GM19455 (cell line): ENCODE results near the gene NAA16.
"Not testable (repeated sequence)": the region's sequence is repeated elsewhere in the genome, so short reads cannot be mapped to it uniquely, and the experiment has no call there.

Experiments used
- ATAC-seq: cut with Tn5 transposase; IDR thresholded peaks from one replicate; pipeline ENCODE4 v1.9.1; 2021; ENCODE audit not compliant: unreplicated experiment

Gene NAA16

GRCh38 chr13:41352935-41353840 lies 42.1 kb downstream of the NAA16 start:
- ATAC-seq: no peak

- ATAC-seq: no peak
These were observed 43.3 kb downstream of the NAA16 start for GRCh38 chr13:41354416-41354815.

DNA sequence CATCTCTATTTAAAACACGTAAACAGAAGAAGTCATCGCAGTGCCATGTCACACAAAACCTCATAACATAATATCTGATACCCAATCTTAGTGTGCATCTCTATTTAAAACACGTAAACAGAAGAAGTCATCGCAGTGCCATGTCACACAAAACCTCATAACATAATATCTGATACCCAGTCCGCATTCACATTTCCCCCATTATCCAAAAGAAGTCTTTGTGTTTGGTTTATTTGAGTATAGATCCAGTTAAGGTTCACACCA lies 45.2 kb downstream of the NAA16 start:
- ATAC-seq: not testable (repeated sequence)

- ATAC-seq: no peak
These were observed 45.7 kb downstream of the NAA16 start for GRCh38 chr13:41356786-41357185.

DNA sequence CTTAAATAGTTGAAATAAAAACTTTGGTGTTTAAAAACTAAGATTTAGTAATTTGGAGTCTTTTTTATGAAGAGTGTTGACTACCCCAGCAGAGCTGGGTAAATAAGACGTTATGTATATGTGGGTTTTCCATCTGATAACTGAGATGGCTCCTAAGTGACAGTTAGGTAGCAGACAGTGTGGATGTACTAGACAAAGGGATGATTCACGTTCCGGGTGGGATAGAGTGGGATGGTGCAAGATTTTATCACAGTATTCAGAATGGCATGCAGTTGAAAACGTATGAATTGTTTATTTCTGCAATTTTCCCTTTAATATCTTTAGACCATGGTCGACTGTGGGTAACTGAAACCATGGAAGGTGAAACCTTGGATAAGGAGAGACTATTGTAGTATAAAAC lies 50.4 kb downstream of the NAA16 start:
- no peak for ATAC-seq

- no peak for ATAC-seq
These were observed 53.0 kb downstream of the NAA16 start for GRCh38 chr13:41364043-41364442.

- ATAC-seq: no peak
These were observed 54.6 kb downstream of the NAA16 start for GRCh38 chr13:41365631-41366030.

GRCh38 chr13:41370736-41371135 lies 59.7 kb downstream of the NAA16 start:
- ATAC-seq: no peak

GRCh38 chr13:41377446-41377845 lies 66.4 kb downstream of the NAA16 start:
- no peak for ATAC-seq

DNA sequence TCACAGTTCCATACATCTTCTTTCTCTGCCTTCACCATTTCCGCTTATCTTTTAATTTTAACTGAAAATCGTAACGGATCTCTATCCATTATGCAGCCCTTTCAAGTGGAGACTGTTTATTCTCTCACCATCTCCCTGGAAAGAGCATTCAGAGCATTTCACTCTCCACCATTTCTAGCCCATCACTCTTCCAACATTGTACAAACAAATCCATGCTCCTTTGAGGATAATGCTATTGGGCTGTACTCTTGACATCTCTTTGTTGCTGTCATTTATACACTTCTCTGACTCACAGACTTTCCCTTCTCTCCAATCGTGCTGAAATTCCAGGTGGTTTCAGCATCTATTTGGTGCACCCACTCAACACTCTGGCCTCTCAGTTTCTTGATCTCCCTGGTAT lies 71.4 kb downstream of the NAA16 start:
- no peak for ATAC-seq

DNA sequence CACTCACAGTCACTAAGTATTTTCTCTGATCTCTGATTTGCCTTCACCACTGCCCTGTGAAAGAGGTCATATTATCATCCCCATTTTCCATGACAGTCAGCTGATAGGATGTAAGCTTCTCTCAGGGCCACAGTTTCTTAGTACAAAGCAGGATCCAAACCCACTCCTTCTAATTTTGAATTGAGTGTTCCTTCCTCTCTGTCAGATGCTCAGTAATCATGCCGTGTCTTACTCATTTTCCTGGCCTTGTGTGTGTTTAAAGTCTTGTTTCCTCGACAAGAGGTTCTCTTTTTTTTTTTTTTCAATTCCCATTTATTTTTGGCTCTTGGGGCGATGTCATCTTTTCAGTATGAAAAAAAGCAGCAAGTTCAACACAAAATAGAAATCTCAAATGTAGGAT lies 72.3 kb downstream of the NAA16 start:
- no peak for ATAC-seq

DNA sequence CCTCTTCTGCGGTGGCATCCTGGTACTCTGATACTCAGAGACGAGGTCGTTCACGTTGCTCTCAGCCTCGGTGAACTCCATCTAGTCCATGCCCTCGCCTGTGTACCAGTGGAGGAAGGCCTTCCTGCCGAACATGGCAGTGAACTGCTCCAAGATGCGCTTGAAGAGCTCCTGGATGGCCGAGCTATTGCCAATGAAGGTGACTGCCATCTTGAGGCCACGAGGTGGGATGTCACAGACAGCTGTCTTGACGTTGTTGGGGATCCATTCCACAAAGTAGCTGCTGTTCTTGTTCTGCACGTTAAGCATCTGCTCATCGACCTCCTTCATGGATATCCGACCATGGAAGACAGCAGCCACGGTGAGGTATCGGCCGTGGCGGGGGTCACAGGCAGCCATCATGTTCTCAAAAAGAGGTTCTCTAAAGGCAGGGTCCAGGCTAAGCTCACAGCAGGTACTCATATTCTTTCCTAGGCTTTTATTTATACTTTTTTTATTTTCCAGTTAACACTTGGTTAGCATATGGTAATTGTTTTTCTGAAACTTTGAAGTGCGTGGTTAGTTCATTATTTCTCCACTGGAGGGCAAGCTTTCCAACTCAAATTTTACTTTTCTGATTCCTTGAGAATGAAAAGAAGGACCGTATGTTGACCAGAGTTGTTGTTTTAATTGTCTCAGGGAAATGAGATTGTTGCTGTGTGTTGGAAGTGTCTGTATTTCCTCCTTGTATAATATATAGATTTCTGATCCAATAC lies 73.9 kb downstream of the NAA16 start:
- no peak for ATAC-seq

GRCh38 chr13:41386211-41386610 lies 75.1 kb downstream of the NAA16 start:
- ATAC-seq: no peak

DNA sequence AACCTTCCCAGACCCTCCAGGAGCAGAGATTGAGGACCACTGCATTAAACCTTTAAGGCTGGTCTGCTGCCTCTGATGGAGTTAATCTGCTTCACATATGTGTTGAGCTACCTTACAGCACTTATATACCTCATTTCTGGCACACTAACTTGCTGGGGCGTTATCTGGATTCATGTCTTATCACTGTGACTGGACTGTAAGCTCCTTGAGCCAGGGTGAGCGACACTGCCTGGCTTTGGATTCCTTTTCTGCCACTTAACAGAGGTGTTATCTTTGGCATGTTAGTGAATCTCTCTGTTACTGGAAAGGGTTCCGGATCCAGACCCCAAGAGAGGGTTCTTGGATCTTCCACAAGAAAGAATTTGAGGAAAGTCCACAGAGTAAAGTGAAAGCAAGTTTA lies 76.5 kb downstream of the NAA16 start:
- no peak for ATAC-seq

DNA sequence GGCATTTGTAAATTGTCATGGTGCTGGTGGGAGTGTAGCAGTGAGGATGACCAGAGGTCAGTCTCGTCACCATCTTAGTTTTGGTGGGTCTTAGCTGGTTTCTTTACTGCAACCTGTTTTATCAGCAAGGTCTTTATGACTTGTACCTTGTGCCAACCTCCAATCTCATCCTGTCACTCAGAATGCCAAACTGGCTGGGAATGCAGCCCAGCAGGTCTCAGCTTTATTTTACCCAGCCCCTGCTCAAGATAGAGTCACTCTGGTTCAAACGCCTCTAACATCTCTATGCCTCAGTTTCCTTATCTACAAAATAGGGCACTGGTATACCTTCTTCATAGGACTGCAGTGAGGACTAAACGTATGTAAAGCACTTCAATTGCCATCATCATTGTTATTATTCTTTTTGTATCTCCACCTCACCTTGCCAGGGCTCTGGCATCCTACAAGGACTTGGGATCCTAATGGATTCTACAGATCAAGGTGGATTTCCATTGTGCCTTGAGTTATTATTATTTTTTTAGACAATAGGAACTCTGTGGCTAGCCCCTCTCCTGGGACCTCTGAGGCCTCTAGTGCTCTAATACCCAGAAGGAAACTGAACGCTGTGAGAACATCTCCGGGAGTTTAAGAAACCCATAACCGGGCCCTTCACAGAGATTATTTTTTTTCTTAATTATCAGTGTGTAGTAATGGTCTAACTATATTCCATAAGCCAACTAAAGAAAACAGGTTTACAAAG lies 77.2 kb downstream of the NAA16 start:
- ATAC-seq: no peak

DNA sequence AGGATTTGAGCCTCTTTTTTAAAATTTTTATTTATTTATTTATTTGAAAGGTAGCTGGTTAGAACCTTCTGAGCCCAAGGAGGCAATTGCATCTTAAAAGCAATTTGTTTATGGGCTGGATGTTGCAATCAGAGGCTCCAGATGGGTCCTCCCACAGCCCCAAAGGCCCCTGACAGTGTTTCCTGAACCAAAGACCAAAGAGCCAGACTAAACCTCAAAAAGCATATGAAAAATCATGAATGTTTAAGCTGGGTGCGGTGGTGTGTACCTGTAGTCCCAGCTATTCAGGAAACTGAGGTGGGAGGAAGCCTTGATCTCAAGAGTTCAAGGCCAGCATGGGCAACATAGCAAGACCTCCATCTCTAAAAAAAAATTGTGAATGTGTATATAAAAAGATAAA lies 78.5 kb downstream of the NAA16 start:
- no peak for ATAC-seq

- ATAC-seq: no peak
These were observed 83.1 kb downstream of the NAA16 start for GRCh38 chr13:41394166-41394565.

- no peak for ATAC-seq
These were observed 87.6 kb downstream of the NAA16 start for GRCh38 chr13:41398494-41399170.

DNA sequence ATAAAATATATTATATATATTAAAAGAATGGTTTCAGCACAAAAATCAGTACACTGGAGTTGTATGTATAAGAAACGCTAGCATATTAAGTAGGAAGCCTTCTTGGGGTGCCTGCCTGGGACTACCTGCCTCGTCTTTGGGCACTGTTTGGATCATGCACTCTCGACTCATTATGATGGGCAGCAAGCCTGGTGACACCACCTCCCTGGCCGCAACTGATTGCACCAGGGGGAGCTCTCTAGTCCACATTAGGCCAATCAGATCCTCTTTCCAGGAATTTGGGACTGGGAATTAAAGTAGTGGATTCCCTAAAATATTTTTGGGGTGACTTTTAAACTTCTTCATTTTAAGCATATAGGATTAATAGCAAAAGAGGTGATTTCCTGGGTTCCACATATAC lies 90.3 kb downstream of the NAA16 start:
- no peak for ATAC-seq

DNA sequence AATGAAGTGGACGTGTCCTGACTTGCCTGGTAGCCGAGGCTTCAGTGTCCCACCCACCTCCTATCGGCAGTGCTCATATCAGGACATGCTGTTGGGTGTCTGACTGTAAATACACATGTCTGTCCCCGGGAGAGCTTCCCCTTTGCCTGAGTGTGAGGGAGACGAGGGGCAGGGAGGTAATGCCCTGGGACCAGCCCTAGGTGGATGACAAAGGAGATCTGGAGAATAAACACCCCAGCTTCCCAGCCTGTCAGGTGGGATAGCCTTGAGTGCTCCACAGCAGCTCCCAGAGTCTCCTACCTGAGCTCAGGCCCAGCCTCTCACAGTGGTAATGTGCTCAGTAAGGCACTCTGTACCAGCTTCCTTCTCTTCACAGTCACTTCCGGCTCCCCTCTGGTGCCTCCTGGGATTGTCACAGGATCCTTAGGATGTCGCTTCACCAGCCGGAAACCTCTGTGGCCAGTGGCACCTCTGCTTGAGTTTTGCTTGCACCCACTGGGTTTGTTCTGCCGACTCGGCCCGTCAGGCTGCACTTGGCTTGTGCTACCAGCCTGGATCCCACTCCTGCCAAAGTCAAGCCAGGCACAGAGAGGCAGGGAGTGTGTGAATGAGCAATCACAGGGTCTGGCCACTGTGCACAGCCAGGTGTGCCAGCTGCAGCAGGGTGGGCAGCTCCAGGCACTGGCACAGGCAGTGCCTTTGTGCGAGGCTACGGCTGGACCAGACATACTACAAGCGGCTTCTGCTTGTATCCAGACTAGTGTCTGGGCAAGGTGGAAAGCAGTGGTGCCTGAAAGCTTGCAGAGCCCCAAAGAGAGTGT lies 91.8 kb downstream of the NAA16 start:
- ATAC-seq: no peak
